ENCODE results near the gene CLK2. TPM values are rescaled to one million over a fixed set of nuclear protein-coding genes. Genes with fewer than 3 reads are reported as not detected.

Gene CLK2
- total and polyA plus RNA-seq, 9 of the 15 experiments (the other 6 are each of a cell fraction or from before 2014, with no cell fraction given) = 13.5 to 81.4 (median 39.6) TPM

- TF ChIP-seq CUX1 (CRISPR knock-in tag; IDR thresholded peaks at IDR 0.05) (no peak), PTRF (tag; IDR thresholded peaks at IDR 0.05) (no peak), GMEB1 (CRISPR knock-in tag; IDR thresholded peaks at IDR 0.05) (no peak), MIER1 (IDR thresholded peaks at IDR 0.05; ENCODE audit: low read depth) (no peak; the same call in 1 of the 2 replicates), RFX7 (CRISPR knock-in tag; IDR thresholded peaks at IDR 0.05) (no peak), ZBTB40 (IDR thresholded peaks at IDR 0.05) (no peak), ZBTB40 (CRISPR knock-in tag; IDR thresholded peaks at IDR 0.05) (no peak), UBTF (IDR thresholded peaks at IDR 0.05; ENCODE audit: borderline replicate concordance in 1 of 2, low read depth in 2 of 2, low read length in 2 of 2) (no peak)
These were observed 47.0 kb downstream of the CLK2 start (continued) for GRCh38 chr1:155226188-155226909.
